IMR-90 (cell line): ENCODE results near the gene SLC8A1. TPM values are rescaled to one million over a fixed set of nuclear protein-coding genes. Genes with fewer than 3 reads are reported as not detected.
A peak's percentile ranks its signal among the peaks of the same experiment; 100 is the strongest.

Experiments used
- ATAC-seq: fragments of 200-7000 bp; cut with Tn5 transposase; 2 replicates; pipeline ENCODE4 v1.9.1; 2020; ENCODE audit warnings: low read depth, mild to moderate bottlenecking, moderate library complexity
- BruUV-seq: library from RNA; stranded (reverse); fragments of 400-500 nt; replicated peaks from 2 replicates; lab custom pipeline; 2021; lab: Mats Ljungman, UMichigan
- CTCF ChIA-PET: fragments of 300-600 bp; formaldehyde crosslinking; extraction: SDS; loops from one replicate; lab custom pipeline; 2021; ENCODE audit warnings: antibody characterized with exemption; lab: Yijun Ruan, JAX
- POLR2A ChIA-PET: fragments of 300-600 bp; sonication (Branson Sonifier 250); formaldehyde crosslinking; loops from one replicate; lab custom pipeline; 2022; ENCODE audit warnings: antibody characterized with exemption; ENCODE audit not compliant: unreplicated experiment; lab: Charles Lee
- DNase-seq: peaks from one replicate; pipeline ENCODE4 v3.0.0; 2013
- H2AFZ ChIP-seq: replicated peaks from 2 replicates; pipeline ENCODE3; 2013; ENCODE audit warnings: low read length, mild to moderate bottlenecking; ENCODE audit not compliant: poor library complexity
- H2AK5ac ChIP-seq: 2 replicates; pipeline ENCODE4 v1.6.1; 2013; ENCODE audit warnings: low read depth, low read length, inconsistent platforms
- H2AK9ac ChIP-seq: replicated peaks from 2 replicates; pipeline ENCODE3; 2013; ENCODE audit warnings: mild to moderate bottlenecking, low read depth, low read length, moderate library complexity; ENCODE audit not compliant: poor library complexity
- H2BK120ac ChIP-seq: 2 replicates; pipeline ENCODE4 v1.6.1; 2013; ENCODE audit warnings: low read depth, low read length, inconsistent platforms
- H2BK15ac ChIP-seq: 3 replicates; pipeline ENCODE4 v1.6.1; 2013; ENCODE audit warnings: low read depth, low read length, inconsistent platforms
- H2BK20ac ChIP-seq: 2 replicates; pipeline ENCODE4 v1.6.1; 2013; ENCODE audit warnings: low read depth, mild to moderate bottlenecking, inconsistent platforms, low read length, moderate library complexity
- H2BK5ac ChIP-seq: 2 replicates; pipeline ENCODE4 v1.6.1; 2013; ENCODE audit warnings: mild to moderate bottlenecking, low read depth, low read length, inconsistent platforms; ENCODE audit not compliant: poor library complexity, severe bottlenecking
- H3K14ac ChIP-seq: replicated peaks from 2 replicates; pipeline ENCODE4 v1.6.1; 2013; ENCODE audit warnings: low read depth, low read length, inconsistent platforms
- H3K18ac ChIP-seq: 2 replicates; pipeline ENCODE4 v1.6.1; 2013; ENCODE audit warnings: low read depth, low read length, control low read depth
- H3K23ac ChIP-seq: 2 replicates; pipeline ENCODE4 v1.6.1; 2013; ENCODE audit warnings: low read depth, low read length, inconsistent platforms
- H3K27ac ChIP-seq: 2 replicates; pipeline ENCODE4 v1.5.1; 2013; ENCODE audit warnings: mild to moderate bottlenecking, control low read depth, low read length; ENCODE audit not compliant: insufficient read depth
- H3K27me3 ChIP-seq: 2 replicates; pipeline ENCODE4 v1.6.1; 2013; ENCODE audit warnings: low read length; ENCODE audit not compliant: control insufficient read depth, insufficient read depth
- H3K36me3 ChIP-seq: 2 replicates; pipeline ENCODE4 v1.6.1; 2013; ENCODE audit warnings: low read length, mixed read lengths; ENCODE audit not compliant: control insufficient read depth, insufficient read depth
- H3K4ac ChIP-seq: 2 replicates; pipeline ENCODE4 v1.6.1; 2013; ENCODE audit warnings: low read depth, low read length, inconsistent platforms
- H3K4me1 ChIP-seq: 2 replicates; pipeline ENCODE4 v1.6.1; 2013; ENCODE audit warnings: low read length, mixed read lengths; ENCODE audit not compliant: control insufficient read depth, insufficient read depth
- H3K4me2 ChIP-seq: 2 replicates; pipeline ENCODE4 v1.6.1; 2013; ENCODE audit warnings: low read depth, mild to moderate bottlenecking, control low read depth, low read length, moderate library complexity
- H3K4me3 ChIP-seq: 2 replicates; pipeline ENCODE4 v1.5.1; 2013; ENCODE audit warnings: low read depth, mild to moderate bottlenecking, control low read depth, low read length, moderate library complexity; ENCODE audit not compliant: insufficient read depth
- H3K56ac ChIP-seq: 2 replicates; pipeline ENCODE4 v1.6.1; 2013; ENCODE audit warnings: low read length, inconsistent platforms; ENCODE audit not compliant: insufficient read depth; ENCODE audit errors: extremely low read depth
- H3K79me1 ChIP-seq, 2 experiments: 2 replicates each; pipeline ENCODE4 v1.6.1; 2013; ENCODE audit warnings: low read length in 2 of 2, inconsistent platforms in 1 of 2, low read depth in 1 of 2
- H3K9ac ChIP-seq: 2 replicates; pipeline ENCODE4 v1.6.1; 2013; ENCODE audit warnings: low read depth, low read length, control low read depth
- H3K9me1 ChIP-seq: 2 replicates; pipeline ENCODE4 v1.6.1; 2013; ENCODE audit warnings: low read length, inconsistent platforms; ENCODE audit not compliant: insufficient read depth
- H3K9me3 ChIP-seq: 2 replicates; pipeline ENCODE4 v1.6.1; 2013; ENCODE audit warnings: low read length; ENCODE audit not compliant: control insufficient read depth, insufficient read depth
- H4K20me1 ChIP-seq: 2 replicates; pipeline ENCODE4 v1.6.1; 2013; ENCODE audit warnings: low read length, inconsistent platforms; ENCODE audit not compliant: insufficient read depth
- H4K5ac ChIP-seq: 2 replicates; pipeline ENCODE4 v1.6.1; 2013; ENCODE audit warnings: mild to moderate bottlenecking, low read depth, low read length, control low read depth
- H4K8ac ChIP-seq, 2 experiments: 2 replicates each; pipeline ENCODE4 v1.6.1; 2013; ENCODE audit warnings: low read depth in 2 of 2, low read length in 2 of 2, control low read depth in 1 of 2, inconsistent platforms in 1 of 2
- H4K91ac ChIP-seq: 2 replicates; pipeline ENCODE4 v1.6.1; 2013; ENCODE audit warnings: low read depth, low read length, inconsistent platforms; ENCODE audit not compliant: insufficient read depth
- BHLHE40 ChIP-seq: fragments of 150-350 bp; IDR thresholded peaks from 2 replicates; pipeline ENCODE4 v1.6.1; 2016; ENCODE audit warnings: mild to moderate bottlenecking, low read depth, low read length
- CEBPB ChIP-seq: IDR thresholded peaks from 2 replicates; pipeline ENCODE4 v1.6.1; 2012; ENCODE audit warnings: low read depth, low read length, improper control_type of control experiment
- CHD1 ChIP-seq: IDR thresholded peaks from 2 replicates; pipeline ENCODE4 v1.6.1; 2012; ENCODE audit warnings: low read depth, low read length, improper control_type of control experiment
- CTCF ChIP-seq: conservative IDR thresholded peaks from 2 replicates; pipeline ENCODE4 v1.5.1; 2012; ENCODE audit warnings: mild to moderate bottlenecking, low read depth, low read length, improper control_type of control experiment
- ELK1 ChIP-seq: fragments of 150-350 bp; IDR thresholded peaks from 2 replicates; pipeline ENCODE4 v1.6.1; 2016; ENCODE audit warnings: low read depth, mild to moderate bottlenecking, low read length, moderate library complexity, borderline replicate concordance
- FOS ChIP-seq: fragments of 150-350 bp; IDR thresholded peaks from 2 replicates; pipeline ENCODE4 v1.6.1; 2016; ENCODE audit warnings: low read depth, low read length
- MAZ ChIP-seq: IDR thresholded peaks from 2 replicates; pipeline ENCODE4 v1.6.1; 2012; ENCODE audit warnings: low read depth, mild to moderate bottlenecking, low read length, improper control_type of control experiment, moderate library complexity, borderline replicate concordance
- MXI1 ChIP-seq: IDR thresholded peaks from 2 replicates; pipeline ENCODE4 v1.6.1; 2012; ENCODE audit warnings: low read depth, mild to moderate bottlenecking, low read length, moderate library complexity, borderline replicate concordance
- POLR2A ChIP-seq: IDR thresholded peaks from 2 replicates; pipeline ENCODE4 v1.6.1; 2012; ENCODE audit warnings: mild to moderate bottlenecking, low read depth, low read length
- RAD21 ChIP-seq: IDR thresholded peaks from 2 replicates; pipeline ENCODE4 v1.6.1; 2012; ENCODE audit warnings: low read length, improper control_type of control experiment
- RFX5 ChIP-seq: IDR thresholded peaks from 2 replicates; pipeline ENCODE4 v1.8.0; 2012; ENCODE audit warnings: low read depth, mild to moderate bottlenecking, low read length, moderate library complexity
- SMC3 ChIP-seq: fragments of 150-350 bp; IDR thresholded peaks from 2 replicates; pipeline ENCODE4 v1.6.1; 2016; ENCODE audit warnings: low read depth, mild to moderate bottlenecking, antibody characterized with exemption, low read length, moderate library complexity
- USF2 ChIP-seq: fragments of 150-350 bp; IDR thresholded peaks from 2 replicates; pipeline ENCODE4 v1.6.1; 2017; ENCODE audit warnings: mild to moderate bottlenecking, antibody characterized with exemption, low read length, low read depth
- WGBS, 2 experiments: methylation state at CpG; one replicate each; pipeline versions ENCODE4 v1.1.5 to v1.1.7; 2013; ENCODE audit warnings: missing lambda C conversion rate in 2 of 2; ENCODE audit not compliant: insufficient read length in 1 of 2; ENCODE audit errors: extremely low coverage in 2 of 2; 5-methylcytosine and 5-hydroxymethylcytosine counted together
- dilution Hi-C: fragments of 300-500 bp; cut with HindIII; formaldehyde crosslinking; loops from one replicate; pipeline ENCODE4 v1.14.3; 2018; ENCODE audit warnings: low sequenced_read_pairs; ENCODE audit not compliant: unreplicated experiment
- in situ Hi-C: fragments of 300-500 bp; cut with MboI; formaldehyde crosslinking; loops from 3 replicates; pipeline ENCODE4 v1.14.3; 2019; ENCODE audit warnings: low sequenced_read_pairs, inconsistent platforms, mixed read lengths
- intact Hi-C: fragments of 100-400 bp; cut with micrococcal nuclease; formaldehyde crosslinking; loops from 2 replicates; pipeline ENCODE4 v1.10.0; 2022
- polyA plus RNA-seq, 3 experiments: library from polyadenylated mRNA; depleted of rRNA; stranded (reverse); fragments of >200 nt; gene quantifications; 2 replicates each; pipeline ENCODE4 v1.2.3, GENCODE V29; 2012; ENCODE audit warnings: low replicate concordance in 1 of 3
- total RNA-seq: library from RNA; depleted of rRNA; stranded (reverse); fragments of >200 nt; gene quantifications from 2 replicates; pipeline ENCODE4 v1.2.3, GENCODE V29; 2012

The SLC8A1 gene
- total and polyA plus RNA-seq, 2 of the 4 experiments (the other 2 are of a cell fraction) = 7.7 to 57.0 TPM

- Histone ChIP-seq H3K9me1 (0 out of 2 replicates have a peak, but pooled peaks cover 5% of the 10 kb centered on the region), H3K79me1 (peaks cover 18 to 48% of the 10 kb centered on the region in 2 experiments), H3K18ac (peak overlapping the region; percentile 59), H4K20me1 (no peaks in the 10 kb centered on the region), H3K4me1 (peaks cover 6% of the 10 kb centered on the region), H3K27ac (peak overlapping the region; percentile 91), H3K4me3 (peak overlapping the region; percentile 96), H2BK20ac (peak overlapping the region; percentile 32), H3K4me2 (peak overlapping the region; percentile 86), H3K23ac (peak overlapping the region; percentile 69), H3K56ac (peak overlapping the region; percentile 78), H3K27me3 (no peaks in the 10 kb centered on the region), H3K14ac (peak overlapping the region; percentile 66), H4K5ac (peak overlapping the region; percentile 47), H2AFZ (peak overlapping the region; percentile 73), H2AK9ac (peak overlapping the region; percentile 32), H2BK120ac (peak overlapping the region; percentile 58), H3K36me3 (peaks cover 5% of the 10 kb centered on the region; the same call in 1 of the 2 replicates), H3K9me3 (no peaks in the 10 kb centered on the region), H4K8ac (peak overlapping the region; percentile 20 to 26; a peak in 3 of 4 replicates), H2BK15ac (peak overlapping the region; percentile 63; the same call in 2 of the 3 replicates), H3K9ac (peak overlapping the region; percentile 77), H2AK5ac (peak overlapping the region; percentile 29; the same call in 1 of the 2 replicates), H2BK5ac (peak overlapping the region; percentile 73), H3K4ac (peak overlapping the region; percentile 51), H4K91ac (peak overlapping the region; percentile 75)
- POLR2A ChIA-PET = interaction anchor here (0.6 to 1.5 kb wide), 2 partner anchors 87 to 410 kb away, joined by 3 to 4 read pairs; no protein-coding TSS in a partner anchor
- WGBS, 2 experiments = 33% methylated on average over 1 of the region's 12 CpGs; no CpG with 5 or more reads in 1 of the 2 experiments
- in situ Hi-C loops = loop anchor here (10.0 kb wide), 1 partner anchor 545 kb away; no protein-coding TSS in a partner anchor
- CTCF ChIA-PET = interaction anchor here (1.0 to 1.5 kb wide), 4 partner anchors 19 to 206 kb away, joined by 3 to 8 read pairs (median 6); no protein-coding TSS in a partner anchor
- intact Hi-C loops = loop anchor here (2.0 to 10.0 kb wide), 4 partner anchors 321 to 537 kb away; no protein-coding TSS in a partner anchor
- DNase-seq (peak; percentile 60), ATAC-seq (peak; percentile 1; the same call in 1 of the 2 replicates)
- dilution Hi-C loops = no loop called here
- BruUV-seq = no TSS peak
- TF ChIP-seq CHD1 (no peak), FOS (no peak), RAD21 (0 out of 2 replicates have a peak, but pooled peaks have one; percentile 18), POLR2A (no peak), MAZ (peak; percentile 64; the same call in 1 of the 2 replicates), BHLHE40 (peak; percentile 8; the same call in 1 of the 2 replicates), USF2 (no peak), SMC3 (no peak), CEBPB (no peak), RFX5 (no peak), MXI1 (no peak), ELK1 (no peak), CTCF (peak; percentile 13; the same call in 1 of the 2 replicates)
Observed at GRCh38 chr2:40450066-40450795, 1.7 kb downstream of the SLC8A1 start.
